HS-27A (cell line): ENCODE results near the gene NXPE3.
"Not testable (repeated sequence)": the region's sequence is repeated elsewhere in the genome, so short reads cannot be mapped to it uniquely, and the experiment has no call there.

ENCODE experiments used
- DNase-seq: peaks from one replicate; pipeline ENCODE4 v3.0.0-alpha.2; 2012; ENCODE audit warnings: low read depth, missing footprints

Gene NXPE3

DNA sequence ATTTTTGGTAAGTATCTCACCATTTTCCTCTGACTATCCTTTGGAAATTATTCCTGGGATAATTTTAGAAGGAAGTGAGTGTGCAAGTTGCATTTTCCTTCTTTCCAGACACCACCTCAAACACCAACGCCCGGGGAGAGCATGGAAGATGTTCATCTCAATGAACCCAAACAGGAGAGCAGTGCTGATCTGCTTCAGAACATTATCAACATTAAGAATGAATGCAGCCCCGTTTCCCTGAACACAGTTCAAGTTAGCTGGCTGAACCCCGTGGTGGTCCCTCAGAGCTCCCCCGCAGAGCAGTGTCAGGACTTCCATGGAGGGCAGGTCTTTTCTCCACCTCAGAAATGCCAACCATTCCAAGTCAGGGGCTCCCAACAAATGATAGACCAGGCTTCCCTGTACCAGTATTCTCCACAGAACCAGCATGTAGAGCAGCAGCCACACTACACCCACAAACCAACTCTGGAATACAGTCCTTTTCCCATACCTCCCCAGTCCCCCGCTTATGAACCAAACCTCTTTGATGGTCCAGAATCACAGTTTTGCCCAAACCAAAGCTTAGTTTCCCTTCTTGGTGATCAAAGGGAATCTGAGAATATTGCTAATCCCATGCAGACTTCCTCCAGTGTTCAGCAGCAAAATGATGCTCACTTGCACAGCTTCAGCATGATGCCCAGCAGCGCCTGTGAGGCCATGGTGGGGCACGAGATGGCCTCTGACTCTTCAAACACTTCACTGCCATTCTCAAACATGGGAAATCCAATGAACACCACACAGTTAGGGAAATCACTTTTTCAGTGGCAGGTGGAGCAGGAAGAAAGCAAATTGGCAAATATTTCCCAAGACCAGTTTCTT lies 74.2 kb downstream of the NXPE3 start:
- no peak for DNase-seq

DNA sequence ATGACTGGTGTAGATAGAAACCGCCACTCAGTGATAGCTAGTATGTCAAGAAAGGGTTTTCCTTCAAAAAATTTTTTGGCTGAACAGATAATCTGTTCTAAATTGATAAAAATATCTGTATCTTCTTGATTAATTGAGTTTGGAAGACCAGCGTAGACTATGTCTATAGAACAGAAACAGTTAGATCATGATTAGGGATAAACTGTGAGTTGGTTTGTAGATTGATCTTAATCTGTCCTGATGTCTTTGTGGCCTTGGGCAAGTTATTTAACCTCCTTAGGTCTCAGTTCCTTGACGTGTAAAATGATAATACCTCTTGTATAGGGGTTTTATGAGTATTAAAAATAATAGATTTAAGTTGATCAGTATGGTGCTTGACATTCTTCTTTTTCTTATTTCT lies 75.0 kb downstream of the NXPE3 start:
- no peak for DNase-seq

DNA sequence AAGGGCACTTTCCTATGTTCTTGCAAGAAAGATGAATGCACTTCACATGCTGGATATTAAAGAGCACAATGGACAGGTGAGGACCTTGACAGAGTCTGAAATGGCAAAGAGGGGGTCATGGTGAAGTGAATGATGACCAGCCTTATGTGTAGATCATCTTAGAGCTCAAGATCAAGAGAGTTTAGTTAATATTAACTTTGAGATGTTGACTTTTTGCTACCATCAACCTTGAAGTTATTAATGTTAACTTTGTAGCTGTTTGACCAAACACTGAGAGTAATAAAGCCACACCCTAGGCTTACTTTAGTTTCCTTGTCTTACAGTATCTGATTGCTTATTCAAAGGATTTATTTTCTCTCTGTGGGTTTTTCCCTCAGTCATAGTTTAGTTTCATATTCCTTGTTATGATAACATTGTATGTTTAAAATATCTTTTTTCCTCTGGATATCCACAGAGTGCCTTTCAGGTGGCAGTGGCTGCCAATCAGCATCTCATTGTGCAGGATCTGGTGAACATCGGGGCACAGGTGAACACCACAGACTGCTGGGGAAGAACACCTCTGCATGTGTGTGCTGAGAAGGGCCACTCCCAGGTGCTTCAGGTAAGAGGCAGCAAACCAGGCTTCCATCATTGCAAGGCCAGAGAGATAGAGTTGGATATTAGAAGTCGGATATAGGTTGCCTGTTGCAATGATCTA lies 75.7 kb downstream of the NXPE3 start:
- no peak for DNase-seq

DNA sequence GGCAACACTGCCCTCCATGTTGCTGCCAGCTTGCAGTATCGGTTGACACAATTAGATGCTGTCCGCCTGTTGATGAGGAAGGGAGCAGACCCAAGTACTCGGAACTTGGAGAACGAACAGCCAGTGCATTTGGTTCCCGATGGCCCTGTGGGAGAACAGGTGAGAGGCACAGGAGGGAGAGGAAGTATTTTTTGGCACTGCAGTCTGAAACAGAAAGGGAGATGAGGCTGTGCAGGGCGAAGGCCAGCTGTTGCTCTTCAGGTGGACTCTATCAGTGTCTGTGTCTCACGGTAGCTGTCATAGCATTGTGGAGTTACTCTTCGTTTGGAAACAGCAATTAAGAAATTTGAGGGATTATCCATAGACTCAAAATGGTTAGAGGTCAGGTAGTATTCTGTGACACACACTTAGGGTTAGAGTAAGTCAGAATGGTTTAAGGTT lies 78.3 kb downstream of the NXPE3 start:
- no peak for DNase-seq

GRCh38 chr3:101858464-101859030 lies 79.5 kb downstream of the NXPE3 start:
- DNase-seq: no peak

DNA sequence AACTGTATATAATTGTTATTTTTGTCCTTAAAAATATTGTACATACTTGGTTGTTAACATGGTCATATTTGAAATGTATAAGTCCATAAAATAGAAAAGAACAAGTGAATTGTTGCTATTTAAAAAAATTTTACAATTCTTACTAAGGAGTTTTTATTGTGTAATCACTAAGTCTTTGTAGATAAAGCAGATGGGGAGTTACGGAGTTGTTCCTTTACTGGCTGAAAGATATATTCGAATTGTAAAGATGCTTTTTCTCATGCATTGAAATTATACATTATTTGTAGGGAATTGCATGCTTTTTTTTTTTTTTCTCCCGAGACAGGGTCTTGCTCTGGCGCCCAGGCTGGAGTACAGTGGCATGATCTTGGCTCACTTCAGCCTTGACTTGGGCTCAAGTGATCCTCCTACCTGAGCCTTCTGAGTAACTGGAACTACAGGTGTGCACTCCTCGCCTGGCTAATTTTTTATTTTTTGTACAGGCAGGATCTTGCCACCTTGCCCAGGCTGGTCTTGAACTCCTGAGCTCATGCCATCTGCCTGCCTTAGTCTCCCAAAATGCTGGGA lies 81.0 kb downstream of the NXPE3 start:
- DNase-seq: no peak

GRCh38 chr3:101861212-101861788 lies 82.3 kb downstream of the NXPE3 start:
- no peak for DNase-seq

DNA sequence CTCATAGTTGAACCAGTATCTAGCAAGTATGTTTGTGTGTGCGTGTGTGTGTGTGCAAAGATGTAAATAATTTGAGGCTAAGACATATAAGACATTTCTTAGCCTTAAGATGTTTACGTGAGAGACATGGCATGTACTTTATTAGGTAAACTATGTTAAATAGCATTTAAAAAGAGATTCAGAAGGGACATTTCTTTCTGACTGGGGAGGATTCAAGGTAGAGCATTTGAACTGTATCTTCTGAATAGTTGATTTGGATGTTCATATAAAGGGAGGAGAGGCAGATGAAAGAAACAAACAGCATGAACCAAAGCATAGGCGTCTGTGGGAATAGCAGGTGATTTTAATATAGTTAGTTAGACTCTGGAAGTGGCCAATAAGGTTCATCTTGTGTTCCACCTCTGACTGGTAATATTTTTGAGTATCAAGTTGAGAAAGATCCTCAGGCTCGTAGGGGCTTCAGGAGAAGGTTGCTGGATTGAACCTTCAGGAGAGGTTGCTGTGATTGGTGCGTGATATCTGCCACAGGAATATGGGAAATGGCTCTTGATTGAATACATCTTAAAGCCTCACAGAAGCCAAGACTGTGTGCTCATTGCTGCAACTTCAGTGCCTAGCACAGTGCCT lies 82.9 kb downstream of the NXPE3 start:
- DNase-seq: no peak

- no peak for DNase-seq
These were observed 83.6 kb downstream of the NXPE3 start for GRCh38 chr3:101862416-101863165.

GRCh38 chr3:101864926-101865325 lies 85.9 kb downstream of the NXPE3 start:
- DNase-seq: not testable (repeated sequence)

DNA sequence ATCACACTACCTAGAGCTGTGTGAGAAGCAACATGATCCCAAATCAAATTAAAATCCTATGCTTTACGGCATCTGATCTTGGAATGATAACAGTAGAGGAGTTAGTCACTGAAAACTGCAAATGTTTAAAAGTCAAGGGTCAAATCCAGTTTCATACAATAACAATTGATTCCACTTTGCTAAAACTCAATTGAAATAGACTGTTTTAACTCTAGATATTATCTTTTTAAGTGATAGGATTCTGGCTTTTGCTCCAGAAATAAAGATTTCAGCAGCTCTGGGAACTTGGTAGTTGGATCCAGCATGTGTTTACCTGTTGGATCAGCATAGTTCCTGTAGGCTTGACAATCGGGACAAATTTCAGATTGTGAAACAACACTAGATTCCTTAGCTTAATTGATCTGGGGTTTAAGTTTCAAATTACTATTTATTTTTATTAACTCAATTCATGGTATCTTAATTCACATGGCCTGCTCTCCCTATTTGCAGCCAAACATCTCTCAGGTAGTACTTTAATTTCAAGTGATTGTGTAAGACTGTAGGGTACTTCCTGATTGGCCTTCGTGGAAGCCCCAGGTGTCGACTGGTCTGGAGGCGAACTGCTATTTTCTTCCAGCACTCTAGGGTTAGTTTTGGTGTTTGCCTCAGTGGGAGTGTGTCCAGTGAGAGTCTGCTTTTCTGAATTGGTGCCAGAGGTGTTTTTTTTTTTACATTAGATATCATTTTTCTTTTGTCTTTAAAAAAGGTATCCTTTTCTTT lies 86.9 kb downstream of the NXPE3 start:
- DNase-seq: no peak

DNA sequence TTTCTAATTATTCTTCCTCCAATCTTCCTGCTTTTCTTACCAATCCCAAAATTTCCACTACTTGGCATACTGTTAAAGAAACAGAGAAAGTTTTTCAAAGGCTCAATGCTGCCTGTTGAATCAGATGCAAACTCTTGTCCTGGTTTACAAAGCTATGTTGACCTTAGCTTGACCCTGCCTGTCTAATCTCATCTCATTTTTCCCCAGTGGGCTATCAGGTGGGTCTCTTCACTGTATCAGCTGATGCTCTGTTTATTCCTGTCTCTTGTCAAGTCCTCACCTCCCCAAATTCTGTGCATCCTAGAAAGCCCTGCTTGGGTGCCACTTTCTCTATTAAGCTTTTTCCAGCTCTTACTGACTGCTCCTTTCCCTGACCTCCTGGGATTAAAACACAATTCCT lies 88.5 kb downstream of the NXPE3 start:
- DNase-seq: no peak

DNA sequence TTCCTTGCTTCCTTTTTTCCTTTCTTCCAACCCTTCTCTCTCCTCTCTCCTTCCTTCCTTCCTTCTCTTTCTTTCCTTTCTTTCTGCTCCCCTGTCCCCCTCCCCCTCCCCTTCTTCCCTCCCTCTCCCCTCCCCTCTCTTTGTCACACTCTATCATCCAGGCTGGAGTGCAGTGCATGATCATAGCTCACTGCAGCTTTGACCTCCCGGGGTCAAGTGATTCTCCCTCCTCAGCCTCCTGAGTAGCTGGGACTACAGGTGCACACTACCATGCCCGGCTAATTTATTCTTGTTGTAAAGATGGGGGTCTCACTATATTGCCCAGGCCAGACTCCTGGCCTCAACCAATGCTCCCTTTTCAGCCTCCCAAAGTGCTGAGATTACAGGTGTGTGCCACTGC lies 89.0 kb downstream of the NXPE3 start:
- no peak for DNase-seq

- DNase-seq: no peak
These were observed 89.8 kb downstream of the NXPE3 start for GRCh38 chr3:101868534-101869464.

DNA sequence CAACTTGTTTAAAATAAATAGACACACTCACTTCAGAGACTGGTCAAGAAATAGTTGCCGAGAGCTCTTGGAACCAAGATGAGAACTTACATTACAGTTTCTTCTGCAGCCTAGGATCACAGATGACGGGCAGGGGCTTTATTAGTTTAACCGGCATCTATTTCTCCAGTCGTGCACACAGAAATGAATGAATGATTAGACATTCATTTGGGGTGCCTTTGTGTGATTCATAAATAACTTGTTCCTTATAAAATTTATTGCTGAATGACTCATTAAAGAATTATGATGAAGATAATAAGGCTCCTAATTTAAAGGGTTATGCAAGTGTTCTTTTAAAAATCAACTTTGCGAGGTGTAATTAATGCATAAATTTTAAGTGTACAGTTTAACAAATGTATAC lies 91.1 kb downstream of the NXPE3 start:
- DNase-seq: no peak

DNA sequence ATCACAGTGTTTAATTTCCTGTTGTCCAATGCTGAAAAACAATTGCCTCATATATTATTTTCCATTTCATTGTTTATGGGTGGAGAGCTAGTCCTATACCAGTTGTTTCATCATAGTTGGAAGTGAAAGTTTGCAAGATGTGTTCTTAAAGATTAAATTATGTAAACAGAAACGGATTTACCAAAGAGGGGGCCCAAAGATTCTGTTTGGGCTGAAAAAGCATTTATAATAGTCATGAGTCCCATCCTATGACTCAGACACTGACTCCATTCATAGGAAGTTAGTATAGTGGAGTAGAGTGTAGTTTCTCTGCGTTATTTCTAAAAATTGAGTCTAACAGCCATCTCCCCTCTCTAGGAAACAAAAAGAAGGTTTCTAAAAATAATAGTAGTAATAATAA lies 94.6 kb downstream of the NXPE3 start:
- no peak for DNase-seq

DNA sequence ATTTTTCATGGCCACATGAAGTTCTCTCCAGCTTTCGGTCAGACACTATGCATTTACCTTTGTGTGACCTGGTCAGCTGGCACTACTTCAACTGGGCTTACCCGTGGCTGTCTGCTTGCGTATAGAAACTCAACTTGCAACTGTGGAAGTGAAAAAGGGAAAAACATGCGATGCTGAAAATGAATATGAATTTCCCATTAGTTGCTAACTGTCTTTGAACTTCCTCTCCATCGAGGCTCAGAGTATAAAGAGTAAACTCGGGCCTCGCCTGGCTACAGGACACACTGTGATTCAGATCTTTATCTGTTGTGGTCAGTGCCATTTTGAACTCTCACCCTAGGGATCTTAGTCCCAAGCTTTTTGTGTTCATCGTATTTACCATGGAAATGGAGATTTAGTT lies 97.1 kb downstream of the NXPE3 start:
- DNase-seq: no peak
